ENCODE results near the gene MAPT.

Gene MAPT

DNA sequence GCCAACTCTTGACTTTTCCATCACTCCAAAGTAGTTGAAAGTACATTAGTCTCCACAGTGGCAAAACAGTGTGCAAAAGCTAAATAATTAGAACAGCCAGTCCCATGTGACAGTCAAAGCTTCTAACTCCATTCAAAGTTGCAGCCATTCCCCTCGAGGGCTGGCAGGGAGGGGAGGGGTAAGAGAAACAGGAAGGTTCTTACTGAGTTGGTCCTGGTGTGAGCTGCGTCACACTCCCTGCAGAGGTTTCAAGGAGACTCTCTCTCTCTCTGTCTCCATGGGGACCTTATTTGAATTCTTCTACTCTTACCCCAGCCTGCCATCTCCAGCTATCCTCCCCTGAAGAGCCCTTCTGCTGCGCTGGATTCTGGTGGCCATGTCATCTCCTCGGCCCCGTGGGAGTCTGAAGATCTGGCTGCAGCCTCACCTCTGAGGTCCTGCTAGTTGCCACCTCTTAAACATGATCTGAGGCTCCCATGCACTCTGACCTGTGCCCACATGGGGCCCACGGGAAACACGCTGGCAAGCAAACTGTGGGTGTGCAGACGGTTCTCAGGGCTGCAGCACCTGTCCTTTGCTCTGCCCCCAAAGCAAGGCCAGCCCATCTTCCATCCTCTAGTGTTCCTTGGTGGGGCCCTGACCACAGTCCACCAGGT, 81.4 kb downstream of the MAPT start:
- no peak for DNase-seq

DNA sequence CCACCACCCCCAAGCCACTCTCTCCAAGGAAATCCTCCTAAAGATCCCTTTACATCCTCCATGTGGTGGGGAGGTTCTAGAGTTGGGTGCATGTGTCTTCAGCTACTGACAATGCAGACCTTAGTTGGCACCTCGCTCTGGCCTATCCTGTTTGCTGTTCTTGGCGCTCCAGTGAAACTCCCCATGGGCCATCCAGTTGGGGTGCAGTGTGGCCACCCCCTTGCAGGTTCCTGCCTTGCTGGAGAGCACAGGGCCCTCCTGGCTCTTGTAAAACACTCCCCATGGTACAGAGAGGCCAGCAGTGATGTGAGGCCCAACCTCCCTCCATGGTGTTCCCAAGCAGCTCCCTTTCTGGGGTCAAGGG, 82.0 kb downstream of the MAPT start:
- DNase-seq: no peak

DNA sequence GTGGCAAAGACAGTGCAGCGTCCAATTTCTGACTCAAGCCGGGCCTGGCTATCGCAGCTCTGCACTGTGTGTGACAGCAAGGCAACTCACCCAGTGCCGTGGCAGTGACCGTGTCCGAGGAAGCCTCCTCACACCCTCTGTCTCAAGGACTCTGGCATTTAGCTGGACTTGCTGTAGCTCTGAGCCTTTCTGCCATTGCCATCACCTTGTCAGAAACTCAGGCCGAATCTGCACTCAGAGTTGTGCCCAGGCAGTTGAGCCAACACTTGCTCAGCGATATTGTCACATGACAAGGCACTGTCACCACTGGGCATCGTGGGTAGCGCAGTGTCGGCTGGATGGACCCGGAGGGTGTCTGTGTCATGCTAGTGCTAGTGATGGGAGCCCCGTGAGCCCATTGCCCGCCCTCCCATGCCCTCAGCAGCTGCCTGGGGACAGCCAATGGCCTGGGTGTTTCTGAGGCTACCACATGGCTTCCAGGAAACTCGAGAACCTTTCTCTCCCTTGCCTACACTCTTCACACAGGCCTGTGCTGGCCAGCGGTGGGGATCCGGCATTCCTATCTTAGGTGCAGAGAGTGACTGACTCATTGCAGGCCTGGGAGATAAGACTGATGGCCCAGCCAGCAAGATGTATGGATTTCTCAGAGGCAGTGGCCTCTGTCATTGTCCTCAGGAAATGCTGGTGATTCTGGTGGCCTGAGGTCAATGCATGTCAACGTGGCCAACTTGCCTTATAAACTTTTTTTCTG, 82.6 kb downstream of the MAPT start:
- DNase-seq: no peak

DNA sequence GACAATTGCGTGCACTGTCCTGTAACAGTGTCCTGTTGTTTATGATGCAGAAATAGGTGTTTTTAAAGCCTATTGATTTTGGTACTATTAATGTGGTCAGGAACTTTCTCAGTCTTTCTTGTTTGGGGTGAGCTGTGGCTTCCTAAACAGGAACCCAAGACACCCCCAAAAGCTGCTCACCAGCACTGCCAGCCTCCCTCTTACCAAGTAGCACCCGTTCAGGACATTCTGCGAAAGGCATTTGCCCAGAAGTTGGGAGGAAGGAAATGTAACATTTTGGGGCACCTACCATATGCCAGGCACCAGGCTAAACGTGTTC, 83.1 kb downstream of the MAPT start:
- no peak for DNase-seq

DNA sequence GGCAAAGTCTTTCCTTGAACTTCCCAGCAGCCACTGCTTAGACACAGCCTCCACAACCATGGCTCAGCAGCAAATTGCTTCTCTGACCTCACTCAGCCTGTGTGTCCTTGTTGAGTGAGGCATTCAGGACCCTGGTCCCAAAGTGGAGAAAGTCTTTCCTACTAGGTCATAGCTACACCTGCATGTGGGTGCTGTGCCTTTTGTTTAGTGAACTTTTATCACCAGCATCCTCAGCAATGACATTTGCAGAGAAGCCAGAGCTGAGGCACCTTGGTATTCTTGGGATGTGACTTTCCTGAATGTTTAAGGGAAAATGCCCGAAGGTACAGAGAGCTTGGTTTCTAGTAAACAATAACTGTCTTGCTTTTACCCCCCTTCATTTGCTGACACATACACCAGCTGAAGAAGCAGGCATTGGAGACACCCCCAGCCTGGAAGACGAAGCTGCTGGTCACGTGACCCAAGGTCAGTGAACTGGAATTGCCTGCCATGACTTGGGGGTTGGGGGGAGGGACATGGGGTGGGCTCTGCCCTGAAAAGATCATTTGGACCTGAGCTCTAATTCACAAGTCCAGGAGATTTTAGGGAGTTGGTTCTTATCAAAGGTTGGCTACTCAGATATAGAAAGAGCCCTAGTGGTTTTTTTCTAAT, 83.7 kb downstream of the MAPT start:
- no peak for DNase-seq

DNA sequence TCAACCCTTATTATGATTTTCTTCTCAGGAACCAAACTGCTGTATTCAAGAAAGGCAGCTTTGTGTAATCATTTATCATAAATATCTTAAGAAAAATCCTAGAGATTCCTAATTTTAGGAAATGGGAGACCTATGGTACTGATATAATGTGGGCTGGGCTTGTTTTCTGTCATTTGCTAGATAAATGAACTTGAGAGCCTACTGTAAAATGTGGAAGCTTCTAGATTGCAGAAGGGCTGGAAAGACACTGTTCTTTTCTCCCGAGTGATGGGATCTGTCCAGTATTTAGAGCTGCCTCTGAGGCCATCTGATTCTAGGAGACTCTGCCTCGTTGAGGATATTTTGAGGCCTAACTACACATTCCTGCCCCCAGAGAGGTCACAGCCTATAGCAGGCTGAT, 84.8 kb downstream of the MAPT start:
- no peak for DNase-seq

DNA sequence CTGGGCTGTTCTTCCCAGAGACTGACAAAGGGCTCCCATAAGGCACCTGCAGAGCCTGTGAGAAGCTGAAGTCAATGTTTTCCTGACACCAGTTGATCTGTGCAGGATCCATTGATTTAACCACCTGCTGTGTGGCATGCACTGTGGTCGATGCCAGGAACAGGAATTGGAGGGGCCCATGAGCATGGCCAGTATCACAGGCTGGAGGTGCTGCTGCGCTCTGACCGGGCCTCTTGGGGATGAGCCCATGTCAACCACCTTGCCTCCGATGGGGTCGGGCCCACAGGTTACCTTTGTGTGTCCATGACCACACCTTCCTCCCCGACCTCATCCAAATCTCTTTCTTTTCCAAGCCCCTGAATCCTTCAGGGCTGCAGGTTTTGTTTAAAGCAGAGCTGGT, 86.5 kb downstream of the MAPT start:
- no peak for DNase-seq

DNA sequence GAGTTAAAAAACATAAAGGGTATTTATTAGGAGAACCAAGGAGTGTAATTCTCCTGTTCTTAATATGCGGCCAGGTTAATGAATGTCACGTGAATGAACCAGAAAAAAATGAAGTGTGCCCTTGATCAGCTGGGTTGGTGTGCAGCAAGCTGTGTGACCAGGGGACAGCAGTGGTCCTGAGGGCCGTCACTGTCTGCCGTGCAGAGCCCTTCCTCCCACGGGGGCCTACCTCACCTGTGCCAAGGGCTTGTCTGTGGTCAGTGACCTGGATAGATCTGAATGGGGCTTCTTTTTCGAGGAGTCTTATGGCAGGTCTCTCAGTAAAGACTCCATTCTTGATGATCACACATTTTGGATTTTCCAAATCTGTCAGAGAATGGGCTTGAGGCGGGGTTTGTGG, 87.0 kb downstream of the MAPT start:
- DNase-seq: no peak

DNA sequence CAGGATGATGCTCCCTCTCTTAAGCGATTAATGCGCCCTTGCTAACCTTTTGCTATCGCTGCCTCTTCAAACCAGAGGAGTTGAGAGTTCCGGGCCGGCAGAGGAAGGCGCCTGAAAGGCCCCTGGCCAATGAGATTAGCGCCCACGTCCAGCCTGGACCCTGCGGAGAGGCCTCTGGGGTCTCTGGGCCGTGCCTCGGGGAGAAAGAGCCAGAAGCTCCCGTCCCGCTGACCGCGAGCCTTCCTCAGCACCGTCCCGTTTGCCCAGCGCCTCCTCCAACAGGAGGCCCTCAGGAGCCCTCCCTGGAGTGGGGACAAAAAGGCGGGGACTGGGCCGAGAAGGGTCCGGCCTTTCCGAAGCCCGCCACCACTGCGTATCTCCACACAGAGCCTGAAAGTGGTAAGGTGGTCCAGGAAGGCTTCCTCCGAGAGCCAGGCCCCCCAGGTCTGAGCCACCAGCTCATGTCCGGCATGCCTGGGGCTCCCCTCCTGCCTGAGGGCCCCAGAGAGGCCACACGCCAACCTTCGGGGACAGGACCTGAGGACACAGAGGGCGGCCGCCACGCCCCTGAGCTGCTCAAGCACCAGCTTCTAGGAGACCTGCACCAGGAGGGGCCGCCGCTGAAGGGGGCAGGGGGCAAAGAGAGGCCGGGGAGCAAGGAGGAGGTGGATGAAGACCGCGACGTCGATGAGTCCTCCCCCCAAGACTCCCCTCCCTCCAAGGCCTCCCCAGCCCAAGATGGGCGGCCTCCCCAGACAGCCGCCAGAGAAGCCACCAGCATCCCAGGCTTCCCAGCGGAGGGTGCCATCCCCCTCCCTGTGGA, 88.6 kb downstream of the MAPT start:
- DNase-seq: no peak

DNA sequence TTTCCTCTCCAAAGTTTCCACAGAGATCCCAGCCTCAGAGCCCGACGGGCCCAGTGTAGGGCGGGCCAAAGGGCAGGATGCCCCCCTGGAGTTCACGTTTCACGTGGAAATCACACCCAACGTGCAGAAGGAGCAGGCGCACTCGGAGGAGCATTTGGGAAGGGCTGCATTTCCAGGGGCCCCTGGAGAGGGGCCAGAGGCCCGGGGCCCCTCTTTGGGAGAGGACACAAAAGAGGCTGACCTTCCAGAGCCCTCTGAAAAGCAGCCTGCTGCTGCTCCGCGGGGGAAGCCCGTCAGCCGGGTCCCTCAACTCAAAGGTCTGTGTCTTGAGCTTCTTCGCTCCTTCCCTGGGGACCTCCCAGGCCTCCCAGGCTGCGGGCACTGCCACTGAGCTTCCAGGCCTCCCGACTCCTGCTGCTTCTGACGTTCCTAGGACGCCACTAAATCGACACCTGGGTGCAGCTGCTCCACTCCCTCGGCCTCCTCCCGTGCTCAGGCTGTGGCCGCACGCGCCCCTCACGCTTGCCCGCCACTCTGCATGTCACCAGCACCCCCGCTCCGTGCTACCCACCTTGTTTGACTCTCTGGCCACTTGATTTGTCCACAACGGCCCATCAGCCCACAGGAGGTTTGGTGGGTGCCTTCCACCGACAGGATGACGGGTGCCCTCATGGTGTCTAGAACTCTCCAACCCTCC, 89.4 kb downstream of the MAPT start:
- no peak for DNase-seq

DNA sequence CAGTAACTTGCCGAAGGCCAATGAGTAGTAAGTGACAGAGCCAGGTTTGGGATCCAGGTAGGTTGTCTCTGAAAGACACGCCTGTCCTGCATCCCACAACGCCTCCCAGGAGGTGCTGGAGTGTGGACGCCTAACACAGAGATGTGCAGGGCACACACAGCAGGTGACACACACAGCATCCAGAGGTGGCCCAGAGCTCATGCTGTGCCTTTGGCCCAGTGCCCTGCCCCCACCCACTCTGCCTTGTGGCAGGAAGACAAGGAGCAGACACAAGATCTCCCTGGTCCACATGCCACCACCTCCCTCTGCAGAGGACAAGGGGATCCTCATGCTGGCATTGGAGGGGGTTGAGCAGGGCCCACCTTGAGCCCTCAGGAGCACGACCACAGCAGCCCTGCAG, 90.0 kb downstream of the MAPT start:
- DNase-seq: no peak

DNA sequence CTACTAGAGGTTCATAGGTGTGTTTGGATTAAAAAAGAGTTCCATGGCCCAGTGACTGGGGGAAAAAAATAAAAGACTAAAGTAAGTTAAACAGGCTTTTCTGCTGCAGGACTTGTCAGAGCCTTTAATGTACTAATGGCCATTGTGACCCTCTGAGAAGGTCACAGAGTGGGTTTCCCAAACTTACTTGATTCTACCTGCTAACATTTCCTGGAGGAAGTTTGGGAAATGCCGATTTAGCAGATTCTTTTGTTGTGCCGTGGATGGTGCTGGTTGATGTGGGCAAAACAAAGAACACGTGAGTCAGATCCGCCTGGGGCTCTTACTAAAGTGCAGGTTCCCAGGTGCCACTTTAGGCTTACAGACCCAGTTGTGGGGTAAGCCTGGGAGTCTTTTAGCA, 91.1 kb downstream of the MAPT start:
- no peak for DNase-seq

DNA sequence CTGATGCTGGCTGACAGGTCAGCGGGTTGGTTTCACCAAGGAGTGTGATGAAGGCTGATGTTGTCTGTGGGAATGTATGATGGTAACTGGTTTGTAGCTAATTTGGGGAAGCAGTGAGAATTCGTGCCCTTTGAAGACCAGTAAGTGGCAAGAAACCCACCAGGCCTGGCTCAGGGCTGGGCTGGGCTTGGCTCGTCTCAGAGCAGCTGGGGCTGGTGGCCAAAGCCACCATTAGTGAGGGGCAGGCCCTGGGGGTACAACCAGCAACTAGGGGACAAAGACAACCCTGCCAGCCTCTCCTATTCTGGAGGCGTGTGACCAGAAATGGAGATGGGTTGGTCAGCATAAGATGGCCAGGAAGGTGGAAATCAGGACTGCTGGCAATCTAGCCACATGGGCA, 91.7 kb downstream of the MAPT start:
- no peak for DNase-seq

DNA sequence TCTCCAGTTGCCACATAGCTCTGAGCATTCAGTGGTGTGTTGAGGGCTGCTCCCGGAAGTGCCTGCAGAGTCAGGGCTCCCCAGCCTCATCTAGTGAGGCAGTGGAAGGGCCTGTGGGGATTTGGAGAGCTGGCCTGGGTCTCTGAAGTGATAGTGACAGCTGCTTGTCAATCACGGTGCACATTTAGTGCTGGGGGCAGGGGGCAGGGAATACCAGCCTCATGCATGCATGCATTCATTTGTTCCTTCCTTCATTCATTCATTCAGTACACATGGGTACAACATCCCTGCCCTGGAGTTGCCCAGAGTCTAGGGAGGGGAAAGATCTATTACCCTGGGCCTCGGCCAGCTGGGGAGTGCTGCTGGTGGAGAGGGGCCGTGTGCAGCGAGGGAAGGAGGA, 93.4 kb downstream of the MAPT start:
- DNase-seq: no peak

DNA sequence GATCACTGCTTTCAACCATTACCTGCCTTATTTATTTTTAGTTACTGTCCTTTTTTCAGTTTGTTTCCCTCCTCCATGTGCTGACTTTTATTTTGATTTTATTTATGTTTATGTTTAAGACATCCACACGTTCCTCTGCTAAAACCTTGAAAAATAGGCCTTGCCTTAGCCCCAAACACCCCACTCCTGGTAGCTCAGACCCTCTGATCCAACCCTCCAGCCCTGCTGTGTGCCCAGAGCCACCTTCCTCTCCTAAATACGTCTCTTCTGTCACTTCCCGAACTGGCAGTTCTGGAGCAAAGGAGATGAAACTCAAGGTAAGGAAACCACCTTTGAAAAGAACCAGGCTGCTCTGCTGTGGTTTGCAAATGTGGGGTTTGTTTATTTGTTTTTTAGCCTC, 95.4 kb downstream of the MAPT start:
- no peak for DNase-seq

DNA sequence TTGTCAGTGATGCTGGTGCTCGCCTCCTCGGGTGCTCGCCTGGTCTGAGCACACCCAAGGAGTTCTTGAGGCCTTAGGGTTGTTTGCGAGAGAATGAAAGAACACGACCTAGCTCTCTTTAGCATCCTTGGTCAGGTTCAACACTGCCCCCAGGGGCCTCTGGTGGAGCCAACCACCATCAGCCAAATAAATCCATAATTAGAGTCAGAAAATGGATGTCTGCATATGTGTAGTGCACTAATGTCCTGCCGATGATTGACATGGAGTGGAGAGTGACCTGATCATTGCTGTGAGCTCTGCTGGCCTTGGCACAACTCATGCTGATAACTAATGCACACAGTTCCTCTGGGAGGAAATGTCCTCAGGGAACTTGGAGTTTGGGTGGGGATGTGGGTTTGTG, 96.5 kb downstream of the MAPT start:
- DNase-seq: no peak

DNA sequence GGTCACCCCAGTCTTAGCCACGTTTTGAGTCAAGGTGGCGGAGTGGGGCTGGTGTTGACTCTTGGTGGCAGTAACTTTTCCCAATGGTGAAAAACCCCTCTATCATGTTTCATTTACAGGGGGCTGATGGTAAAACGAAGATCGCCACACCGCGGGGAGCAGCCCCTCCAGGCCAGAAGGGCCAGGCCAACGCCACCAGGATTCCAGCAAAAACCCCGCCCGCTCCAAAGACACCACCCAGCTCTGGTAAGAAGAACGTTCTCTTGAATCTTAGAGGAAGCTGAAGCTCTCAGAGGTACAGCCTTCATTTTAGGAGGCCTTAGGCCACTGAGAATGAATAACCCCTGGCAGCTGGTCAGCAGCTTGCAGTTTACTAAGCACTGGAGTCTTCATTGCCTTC, 97.0 kb downstream of the MAPT start:
- DNase-seq: no peak

DNA sequence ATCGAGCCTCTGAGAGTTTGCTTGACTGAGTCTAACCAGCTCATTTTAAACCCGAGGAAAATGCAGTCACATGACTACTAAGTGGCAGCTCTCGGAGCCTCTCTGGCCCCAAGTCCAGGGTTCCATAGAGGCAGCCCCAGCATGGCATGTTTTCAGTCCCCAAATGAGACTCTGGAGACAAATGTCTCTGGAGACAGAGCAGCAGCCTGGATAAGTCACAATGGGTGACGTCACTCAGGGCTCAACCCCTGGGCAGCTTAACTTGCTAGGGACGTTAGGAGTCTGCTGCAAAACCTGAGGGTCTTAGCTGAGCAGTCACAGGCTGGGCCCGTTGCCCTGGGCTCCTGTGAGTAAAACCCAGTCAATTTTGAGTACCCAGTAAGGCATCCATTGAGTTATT, 97.8 kb downstream of the MAPT start:
- DNase-seq: no peak

DNA sequence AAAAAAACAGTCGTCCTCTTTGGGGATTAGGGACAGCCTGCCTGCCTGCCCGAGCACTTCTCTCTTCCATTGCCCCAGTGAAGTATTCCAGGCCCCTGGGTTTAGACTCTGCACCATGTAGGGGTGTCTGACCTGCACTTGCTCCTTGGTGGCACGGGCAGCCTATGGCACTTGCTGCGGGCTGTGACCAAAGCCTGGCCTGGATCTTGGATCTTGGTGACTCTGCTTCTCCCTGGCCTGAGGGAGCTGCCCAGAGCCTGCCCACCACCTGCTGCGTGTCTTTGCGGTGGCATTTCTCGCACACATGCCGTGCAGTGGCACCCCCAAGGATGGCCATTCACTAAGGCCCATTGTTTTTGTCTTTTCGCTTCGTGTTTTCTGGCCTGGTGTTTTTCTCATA, 98.5 kb downstream of the MAPT start:
- DNase-seq: no peak

DNA sequence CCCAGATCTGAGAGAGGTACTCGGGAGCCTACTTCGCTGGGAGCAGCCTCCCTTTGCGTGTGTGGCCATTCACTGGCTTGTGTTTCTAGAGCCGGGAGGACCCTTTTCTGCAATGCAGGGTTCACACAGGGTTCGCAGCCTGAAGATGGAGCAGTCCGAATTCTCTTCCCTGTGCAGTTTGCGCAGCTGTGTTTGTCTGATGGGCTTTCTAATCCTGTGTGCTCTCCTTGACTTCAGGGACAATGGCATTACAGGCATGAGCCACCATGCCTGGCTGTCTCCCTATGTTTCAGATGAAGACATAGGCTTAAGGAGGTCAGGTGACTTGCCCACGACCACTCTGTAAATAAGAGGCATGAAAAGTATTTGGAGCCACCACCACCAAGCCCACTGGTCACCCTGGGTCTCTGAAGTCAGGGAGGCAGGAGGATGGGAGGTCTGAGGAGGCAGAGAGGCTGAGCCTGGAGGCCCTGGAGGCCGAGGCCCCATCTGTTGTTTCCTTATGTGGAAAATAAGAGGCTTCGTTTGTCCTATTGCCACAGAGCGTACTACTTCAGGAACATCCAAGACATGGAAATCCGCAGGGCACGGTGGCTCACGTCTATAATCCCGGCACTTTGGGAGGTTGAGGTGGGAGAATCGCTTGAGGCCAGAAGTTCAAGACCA, 99.7 kb downstream of the MAPT start:
- no peak for DNase-seq

DNA sequence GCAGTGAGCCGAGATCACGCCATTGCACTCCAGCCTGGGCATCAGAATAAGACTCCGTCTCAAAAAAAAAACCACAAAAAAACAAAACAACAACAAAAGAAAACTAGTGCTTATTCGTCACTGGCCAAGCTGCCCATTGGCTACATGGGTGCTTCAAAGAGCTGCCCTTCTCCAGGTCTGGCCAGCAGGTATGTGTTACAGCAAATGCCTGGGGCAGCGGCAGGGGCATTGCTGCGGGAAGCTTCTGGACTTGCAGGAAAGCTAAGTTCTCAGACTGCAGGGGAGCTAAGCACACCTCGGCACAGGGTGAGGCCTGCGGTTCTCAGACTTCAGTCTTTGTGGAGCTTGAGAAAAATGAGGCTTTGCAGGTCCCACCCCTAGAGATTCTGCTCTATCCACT, 100.6 kb downstream of the MAPT start:
- no peak for DNase-seq

DNA sequence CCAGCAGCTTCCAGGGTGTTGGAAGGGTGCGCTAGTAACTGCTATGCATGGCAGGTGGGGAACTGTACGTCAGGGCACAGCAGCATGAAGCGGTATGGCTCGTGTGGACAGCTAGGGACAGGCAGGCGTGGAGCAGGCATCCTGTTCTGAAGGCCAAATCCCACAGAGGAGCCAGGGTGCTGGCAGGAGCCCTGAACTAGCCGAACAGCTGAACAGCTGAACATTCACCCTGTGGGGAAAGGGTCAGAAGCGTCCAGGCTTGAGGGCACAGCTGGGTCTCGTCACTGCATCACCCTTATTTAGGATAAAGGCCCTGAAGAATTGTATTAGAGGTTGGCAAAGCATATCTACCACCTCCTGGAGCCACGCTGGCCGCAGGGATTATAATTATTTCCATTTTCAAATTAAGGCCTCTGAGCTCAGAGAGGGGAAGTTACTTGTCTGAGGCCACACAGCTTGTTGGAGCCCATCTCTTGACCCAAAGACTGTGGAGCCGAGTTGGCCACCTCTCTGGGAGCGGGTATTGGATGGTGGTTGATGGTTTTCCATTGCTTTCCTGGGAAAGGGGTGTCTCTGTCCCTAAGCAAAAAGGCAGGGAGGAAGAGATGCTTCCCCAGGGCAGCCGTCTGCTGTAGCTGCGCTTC, 101.4 kb downstream of the MAPT start:
- DNase-seq: no peak

Data from CD4-positive, alpha-beta T cell treated with Interleukin-12 subunit alpha and Interleukin-12 subunit beta, for 1 hour (primary cell).